Activated effector memory CD4-positive, alpha-beta T cell treated with Interleukin-2 at 50 U/mL for 16 hours (primary cell): ENCODE data around the gene BAG1.

Experiments
- DNase-seq: peaks from one replicate; pipeline ENCODE4 v3.0.0-alpha.2; 2020

BAG1 gene

DNA sequence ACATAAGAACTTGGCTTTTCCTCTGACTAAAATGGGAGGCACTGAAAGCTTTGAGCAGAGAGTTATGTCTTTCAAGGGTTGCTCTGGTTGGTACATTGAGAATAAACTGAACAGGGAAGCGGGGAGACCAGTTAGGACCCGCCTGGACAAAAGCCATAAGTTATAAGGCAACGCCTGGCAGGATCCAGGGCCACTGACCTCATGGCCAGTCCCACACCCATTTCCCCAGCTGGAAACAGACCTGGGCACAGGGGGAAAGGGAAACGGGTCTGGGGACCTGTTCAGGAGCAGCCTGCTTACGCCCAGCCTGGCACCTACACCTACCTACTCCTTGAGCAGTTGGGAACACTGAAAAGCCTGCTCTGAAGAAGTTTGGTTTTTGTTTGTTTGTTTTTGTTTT is 23.2 kb downstream of the BAG1 start:
- DNase-seq: no peak

DNA sequence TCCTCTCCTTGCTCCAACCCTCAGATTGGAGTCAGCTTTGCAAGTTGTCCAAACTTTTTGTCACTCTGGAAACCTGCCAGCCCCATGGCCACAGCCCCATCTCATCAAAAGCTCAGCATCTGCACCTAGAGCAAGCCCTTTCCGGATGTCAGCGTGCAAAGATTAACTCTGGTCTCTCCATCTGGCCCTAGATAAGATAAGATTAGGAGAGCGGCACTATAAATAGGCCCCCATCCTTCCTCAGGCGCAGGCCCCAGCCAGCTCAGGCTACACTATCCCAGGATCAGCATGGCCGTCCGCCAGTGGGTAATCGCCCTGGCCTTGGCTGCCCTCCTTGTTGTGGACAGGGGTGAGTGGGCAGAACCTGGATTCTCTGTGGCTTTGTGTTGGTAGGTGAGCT is 24.6 kb downstream of the BAG1 start, which contains the start of gene SPINK4:
SPINK4 (plus strand) TSS at position 247 of the 400 bp plus-strand sequence; CDS start at position 289, 42 bp downstream.
- no peak for DNase-seq

DNA sequence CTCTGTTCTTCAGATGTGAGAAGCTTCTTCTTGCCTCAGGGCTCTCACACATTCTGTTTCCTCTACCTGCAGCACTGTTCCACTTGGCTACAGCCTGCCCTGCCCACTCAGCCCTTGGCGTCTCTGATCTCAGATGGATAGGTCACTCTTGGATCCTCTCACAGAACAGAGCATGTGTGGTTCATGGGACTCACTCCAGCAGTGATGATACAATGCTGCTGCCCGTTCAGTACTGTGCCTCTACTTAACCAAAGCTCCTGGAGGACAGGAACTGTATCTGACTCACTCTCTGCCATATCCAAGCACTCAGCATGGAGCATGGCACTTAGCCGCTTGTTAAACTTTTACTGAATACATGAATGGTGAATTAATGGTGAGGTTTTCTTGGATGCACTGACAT is 27.9 kb downstream of the BAG1 start:
- no peak for DNase-seq

DNA sequence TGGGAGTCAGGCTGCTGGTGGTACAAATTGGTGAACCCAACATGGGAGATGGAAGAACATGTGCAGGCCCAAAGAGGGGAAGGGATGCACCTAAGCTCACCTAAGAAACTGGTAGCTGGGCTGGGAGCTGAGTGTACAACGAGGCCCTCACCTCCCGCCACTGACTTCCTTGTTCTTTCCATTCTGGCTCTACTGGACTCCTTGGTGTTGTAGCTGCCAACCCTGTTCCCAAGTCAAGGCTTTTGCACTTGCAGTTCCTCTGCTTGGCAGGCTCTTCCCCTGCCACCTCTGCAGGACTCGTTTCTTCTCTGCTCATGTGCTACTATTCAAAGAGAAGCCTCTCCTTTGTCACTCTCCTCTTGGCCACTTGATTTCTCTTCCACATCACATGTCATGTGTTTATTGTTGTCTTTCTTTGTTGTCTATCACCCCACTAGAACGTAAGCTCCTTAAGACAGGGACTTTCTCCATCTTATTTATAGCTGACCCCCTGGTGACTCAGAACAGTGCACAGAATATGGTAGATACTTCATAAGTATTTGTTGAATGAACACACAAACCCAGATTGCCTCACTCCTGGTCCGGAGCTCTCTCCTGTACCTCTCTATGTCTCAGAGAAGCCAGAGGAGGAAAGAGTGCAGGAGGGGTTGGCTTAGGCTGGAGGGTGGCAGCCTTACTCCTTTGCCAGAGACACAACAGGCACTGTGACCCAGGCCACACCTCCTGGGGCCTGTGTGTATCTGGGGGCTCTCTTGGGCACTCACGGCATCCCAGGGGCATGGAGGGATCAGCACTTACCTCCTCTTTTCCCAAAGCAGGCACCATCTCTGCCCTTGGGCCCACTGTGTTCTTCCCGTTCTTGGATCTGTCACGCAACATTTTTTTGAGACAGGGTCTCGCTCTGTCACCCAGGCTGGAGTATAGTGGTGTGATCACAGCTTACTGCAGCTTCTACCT is 29.7 kb downstream of the BAG1 start:
- no peak for DNase-seq

DNA sequence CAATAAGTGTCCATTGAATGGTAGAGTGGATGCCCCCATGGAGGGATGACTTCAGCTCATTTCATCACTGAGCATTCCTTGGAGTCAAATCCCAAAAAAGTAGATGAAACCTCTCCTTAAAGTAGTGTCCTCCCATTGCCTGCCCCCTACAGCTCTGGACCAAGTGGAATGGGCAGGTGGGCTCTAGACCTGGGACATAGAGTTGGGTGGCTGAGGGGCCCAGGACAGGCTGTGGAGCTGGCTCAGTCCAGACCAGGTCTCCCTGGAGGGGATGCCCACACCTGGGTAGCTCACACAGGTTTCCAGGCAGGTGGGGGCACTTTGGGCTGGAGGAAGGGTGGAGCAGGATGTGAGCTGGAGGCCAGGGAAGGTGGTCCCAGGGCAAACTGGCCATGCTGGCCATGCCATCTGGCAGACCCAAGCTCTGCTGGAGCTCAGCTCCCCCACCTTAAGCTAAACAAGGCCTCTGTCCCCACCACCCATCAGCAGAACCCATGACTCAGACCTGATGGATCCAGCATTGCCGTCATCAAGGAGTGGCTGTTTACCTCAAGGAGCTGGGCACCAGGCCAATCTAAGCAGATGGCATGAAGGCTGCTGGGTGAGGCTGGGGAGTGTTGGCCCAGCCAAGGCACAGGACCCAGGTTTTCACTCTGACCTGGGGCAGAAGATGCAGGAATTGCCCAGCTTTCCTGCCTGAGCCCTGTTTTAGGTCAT is 30.7 kb downstream of the BAG1 start:
- no peak for DNase-seq

DNA sequence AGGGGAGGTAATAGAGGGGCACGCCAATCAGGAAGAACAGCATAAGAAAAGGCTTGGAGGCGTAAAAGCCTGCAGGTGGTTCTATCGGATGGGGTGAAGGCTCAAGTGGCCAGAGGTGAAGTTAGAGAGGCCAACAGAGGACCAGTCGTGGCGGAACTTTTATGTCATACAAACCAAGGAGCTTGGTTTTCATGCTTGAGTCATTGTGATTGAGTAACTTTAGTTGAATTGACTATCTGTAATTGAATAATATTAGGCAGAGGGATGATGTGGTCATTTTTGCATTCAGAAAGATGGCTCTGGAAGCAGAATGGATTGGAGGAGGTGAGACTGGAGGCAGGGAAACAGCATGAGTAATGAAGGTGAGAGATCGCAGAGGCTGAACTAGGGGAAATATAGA is 31.7 kb downstream of the BAG1 start:
- DNase-seq: no peak

DNA sequence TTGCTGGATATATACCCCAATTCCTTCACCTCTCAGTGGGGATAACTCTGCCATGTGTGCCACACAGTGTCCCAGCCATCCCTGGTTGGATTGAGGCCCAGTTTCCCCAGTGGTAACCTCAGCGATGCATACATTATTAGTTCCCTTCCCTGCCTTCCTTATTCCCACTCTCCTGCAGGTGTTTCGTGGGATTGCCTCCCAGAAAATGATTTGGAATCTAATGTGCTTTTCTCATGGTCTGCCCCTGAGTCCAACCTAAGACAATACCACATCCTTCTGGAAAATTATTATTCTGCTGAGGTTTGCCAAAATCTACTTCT is 32.9 kb downstream of the BAG1 start:
- DNase-seq: no peak

DNA sequence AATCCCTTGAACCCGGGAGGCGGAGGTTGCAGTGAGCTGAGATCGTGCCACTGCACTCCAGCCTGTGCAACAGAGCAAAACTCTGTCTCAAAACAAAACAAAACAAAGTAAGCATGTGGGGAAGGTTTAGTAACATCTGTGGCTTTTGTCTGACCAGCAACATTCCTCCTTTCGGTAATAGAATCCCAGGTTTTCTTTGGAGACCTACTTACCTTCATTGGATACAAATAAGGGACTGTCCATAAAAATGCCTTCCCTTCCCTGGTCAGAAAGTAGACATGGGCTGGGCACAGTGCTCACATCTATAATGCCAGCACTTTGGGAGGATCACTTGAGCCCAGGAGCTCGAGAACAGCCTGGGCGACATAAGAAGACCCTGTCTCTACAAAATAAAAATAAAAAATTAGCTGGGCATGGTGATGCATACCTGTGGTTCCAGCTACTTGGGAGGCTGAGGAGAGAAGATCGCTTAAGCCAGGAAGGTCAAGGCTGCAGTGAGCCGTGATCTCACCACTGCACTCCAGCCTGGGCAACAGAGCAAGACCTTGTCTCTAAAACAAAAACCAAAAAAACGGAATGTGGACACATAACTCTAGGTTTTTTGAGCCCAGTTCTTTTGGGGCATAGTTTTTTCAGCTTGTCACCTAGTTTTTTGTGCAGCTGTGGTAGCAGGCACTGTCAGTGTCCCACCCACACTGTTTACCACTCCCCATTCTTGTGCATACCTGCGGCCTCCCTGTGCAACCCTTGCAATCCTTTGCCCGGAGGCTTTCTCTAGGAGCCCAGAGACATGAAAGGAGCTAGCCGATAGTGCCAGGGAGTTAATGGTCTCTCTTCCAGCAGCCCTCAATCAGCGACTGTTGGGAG is 33.5 kb downstream of the BAG1 start:
- no peak for DNase-seq

DNA sequence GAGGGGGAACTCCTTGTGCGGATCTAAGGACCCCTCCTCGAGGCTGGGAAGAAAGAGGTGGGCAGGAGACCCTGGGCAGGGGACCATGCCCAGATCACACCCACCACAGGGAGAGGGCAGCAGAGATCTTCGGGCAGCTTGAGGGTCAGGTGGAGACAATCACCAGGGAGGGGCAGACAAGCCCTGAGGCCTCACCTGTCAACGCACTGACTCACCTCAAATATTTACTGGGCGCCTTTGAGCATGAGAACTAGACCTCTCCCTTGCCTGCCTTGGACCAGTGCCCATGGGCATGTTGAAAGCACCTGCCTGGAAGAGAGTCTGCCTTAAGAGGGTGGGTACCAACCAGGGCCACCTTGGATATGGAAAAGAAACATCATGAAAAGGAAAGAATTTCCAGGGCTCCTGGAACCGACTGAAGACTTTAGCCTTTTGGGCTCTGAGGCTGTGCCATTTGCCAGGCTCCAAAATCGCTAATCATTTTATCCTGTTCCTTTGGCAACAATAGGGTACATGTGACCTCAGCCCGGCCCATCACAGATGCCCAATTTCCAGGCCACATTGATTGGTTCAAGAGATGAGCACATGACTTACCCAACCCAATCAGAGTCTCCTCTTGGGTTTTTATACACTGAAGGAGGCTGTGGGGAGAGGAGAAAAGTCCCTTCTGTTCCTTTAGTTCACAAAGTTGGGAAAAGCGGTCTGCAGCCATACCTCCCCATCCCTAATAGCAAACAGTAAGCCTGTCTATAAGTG is 35.0 kb downstream of the BAG1 start:
- DNase-seq: no peak

DNA sequence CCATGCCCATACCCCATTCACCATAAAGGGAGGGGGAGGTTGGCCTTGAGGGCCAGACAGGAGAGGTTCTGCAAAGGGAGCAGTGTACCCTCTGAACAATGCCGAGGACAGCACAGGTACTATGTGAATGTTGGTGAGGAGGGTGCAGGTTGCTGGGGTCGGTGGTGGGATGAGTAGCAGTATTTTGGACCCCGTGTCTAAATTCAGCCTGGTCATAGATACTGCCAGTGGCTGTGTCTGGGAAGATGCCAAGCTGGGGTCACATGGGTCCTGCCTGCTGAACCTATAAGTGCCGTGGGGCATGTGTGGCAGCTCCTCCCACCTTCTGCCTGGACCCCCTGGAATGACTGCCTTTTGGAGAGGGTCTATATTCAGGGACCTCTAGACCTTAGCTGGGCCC is 35.9 kb downstream of the BAG1 start:
- DNase-seq: no peak

DNA sequence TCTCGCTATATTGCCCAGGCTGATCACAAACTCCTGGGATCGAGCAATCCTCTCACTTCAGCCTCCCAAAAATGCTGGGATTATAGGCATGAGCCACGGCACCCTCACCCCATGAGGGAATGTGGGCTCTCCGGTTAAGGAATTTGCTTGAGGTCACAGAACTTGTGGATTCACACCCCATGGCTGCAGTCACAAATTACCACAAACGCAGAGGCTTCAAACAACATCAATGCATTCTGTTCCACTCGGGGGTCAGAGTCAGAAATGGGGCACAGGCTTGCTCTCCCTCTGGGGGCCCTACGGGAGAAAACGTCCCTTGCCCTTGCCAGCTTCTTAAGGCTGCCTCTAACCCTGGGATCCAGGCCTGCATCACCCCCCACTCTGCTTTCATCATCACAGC is 36.8 kb downstream of the BAG1 start:
- DNase-seq: no peak

DNA sequence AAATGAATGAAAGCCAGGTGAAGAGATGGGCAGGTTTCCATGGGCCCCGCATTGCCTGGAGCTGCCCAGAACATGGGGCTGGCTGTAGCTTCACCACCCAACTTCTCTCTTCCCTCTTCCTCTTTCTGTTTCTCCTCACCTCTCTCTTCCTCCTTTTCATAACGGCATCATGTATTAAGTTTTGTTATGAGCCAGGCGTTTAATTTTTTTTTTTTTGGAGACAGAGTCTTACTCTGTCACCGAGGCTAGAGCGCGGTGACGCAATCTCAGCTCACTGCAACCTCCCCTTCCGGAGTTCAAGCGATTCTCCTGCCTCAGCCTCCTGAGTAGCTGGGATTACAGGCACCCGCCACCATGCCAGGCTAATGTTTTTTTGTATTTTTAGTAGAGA is 37.5 kb downstream of the BAG1 start:
- DNase-seq: no peak

DNA sequence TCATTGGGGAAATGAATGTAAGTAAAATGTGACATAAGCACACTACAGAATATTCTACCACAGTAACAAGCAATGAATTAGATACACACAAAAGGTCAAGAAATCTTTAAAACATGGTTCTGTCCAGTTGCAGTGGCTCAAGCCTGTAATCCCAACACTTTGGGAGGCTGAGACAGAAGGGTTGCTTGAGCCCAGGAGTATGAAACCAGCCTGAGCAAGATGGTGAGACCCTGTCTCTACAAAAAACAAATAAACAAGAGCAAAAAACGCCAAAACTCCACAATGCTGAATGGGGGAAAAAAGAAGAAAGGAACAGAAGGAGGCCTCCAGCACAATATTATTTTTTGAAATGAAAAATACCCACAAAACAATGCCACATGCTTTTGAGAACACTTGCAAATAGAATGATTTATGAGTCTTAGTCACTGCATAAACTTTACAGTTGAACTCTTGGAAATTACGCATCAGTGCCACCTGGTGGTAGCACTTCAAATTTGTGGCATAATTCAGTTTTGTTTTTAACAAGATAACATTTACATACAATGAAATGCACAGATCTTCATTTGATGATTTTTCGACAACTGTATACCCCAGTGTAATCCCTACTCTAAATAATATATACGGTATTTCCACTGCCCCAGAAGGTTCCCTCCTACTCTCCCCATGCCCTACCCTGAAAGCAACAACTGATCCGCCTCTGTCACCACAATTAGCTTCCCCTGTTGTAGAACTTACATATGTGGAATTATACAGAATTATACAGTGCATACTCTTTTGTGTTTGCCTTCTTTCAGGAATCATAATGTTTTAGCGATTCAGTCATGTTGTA is 39.0 kb downstream of the BAG1 start:
- peak; percentile 35 for DNase-seq

DNA sequence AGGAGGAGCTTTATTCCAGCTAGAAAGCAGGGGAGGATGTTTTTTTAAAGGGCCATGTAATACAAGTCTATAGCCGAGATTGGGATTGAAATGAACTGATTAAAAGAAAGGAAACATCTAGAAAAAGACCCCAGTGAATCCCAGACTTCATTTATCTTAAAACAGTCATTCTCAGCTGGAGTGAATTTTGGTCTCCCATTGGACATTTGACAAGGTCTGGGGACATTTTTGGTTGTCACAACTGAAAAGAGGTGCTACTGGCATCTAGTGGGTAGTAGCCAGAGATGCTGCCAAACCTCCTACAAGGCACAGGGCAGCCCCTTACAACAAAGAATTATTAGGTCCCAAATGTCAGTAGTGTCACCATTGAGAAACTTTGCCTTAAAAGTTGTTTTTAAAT is 40.8 kb downstream of the BAG1 start:
- DNase-seq: no peak

DNA sequence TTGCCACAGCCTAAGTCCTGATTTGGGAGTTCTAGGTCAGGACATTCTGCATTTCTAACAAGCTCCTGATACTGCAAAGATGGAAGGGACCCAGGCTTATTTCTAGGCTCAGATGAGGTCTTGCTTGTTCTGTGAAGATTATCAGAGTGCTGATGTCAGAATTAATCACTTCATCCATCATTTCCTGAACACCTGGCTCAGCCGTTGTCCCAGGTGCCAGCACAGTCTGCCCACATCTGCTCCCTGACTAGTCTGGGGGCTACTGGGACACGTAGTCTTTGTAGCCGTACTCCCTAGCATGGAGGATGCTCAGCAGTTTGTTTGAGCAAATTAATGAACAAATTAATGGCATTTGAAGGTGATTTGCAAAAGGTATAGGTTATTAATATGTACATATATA is 42.5 kb downstream of the BAG1 start:
- no peak for DNase-seq

DNA sequence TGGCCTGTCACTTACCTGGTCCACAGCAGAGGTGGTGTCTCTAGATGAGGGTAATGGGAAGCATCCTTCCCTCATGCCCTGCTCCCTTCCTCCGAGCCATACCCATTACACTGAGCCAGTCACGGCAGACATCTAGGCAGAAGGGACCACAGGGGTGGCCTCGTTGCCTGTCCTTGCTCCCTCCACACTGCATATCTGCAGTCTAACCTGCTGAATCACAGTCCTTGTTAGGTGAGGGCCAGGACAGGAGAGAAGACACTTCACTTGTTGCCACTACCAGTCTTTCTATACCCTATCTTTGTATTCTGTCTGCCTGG is 43.0 kb downstream of the BAG1 start:
- no peak for DNase-seq

DNA sequence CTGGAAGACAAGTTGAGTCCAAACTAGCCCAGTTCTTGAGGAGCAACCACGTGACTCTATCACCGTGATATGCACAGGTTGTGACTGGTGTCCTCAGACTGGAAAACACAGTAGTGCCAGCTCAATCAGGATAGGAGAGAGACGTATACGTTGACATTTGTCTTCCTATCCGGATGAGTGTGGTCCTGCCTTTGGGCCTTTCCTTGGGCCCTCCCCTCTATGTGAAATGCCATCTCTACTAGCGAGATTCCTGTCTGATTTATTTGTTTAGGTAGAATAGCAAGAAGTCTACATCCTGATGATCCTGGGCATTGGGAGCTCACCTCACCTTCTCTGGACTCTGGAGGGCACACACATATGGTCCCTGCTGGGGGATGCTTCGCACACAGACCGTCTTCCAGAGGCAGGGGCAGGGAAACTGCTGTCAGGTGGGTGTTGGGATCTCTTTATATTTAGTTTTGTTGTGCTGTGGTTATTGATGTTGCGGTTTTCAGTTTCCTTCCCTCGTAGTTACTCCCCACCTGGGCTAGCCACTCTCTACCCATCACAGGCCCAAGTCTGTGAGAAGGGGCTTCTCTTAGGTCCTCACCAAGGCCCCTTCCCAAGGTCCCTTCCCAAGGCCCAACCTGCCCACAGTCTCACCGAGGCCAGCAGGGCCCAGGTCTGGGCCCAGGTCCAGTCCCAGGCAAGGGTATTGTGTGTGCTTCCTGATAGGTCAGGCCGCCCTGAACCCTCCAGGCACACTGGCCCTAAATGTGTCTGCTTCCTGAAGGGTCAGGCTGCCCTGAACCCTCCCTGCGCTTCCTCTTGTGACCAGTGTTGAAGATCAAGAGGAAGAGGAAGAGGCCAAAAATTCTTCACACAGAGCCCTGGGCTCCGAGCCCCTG is 43.6 kb downstream of the BAG1 start:
- no peak for DNase-seq

DNA sequence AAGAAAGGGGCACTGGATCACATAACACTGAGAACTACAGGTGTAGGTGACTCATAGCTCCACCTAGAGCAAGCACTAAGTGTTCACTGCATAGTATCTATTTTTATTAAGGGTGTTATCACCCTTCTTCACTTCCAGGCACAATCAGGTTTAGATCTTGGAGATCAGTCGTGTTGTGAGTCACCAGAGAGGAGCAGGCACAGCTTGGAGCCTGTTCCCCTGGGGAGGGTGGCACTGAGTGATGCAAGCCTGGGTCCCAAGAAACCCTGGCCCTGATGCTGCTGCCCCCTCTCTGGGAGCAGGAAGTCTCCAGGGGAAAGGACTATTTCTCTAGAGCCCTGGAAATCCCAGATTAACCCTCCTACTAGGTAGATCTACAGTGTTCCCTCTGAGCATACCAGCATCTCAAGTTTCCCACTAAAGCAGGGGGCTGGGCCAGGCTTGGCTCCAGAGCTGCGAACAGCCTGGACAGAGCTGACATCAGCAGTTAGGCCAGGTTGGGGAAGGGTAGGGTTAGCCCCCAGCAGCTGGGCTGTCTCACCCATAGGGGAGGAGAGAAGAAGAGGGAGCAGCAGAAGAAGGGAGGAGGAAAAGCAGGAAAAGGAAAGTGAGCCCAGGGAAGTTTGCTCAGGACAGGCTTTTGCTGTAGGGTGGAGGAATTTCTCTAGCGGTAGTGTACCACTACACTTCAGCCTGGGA is 52.7 kb downstream of the BAG1 start:
- DNase-seq: no peak

DNA sequence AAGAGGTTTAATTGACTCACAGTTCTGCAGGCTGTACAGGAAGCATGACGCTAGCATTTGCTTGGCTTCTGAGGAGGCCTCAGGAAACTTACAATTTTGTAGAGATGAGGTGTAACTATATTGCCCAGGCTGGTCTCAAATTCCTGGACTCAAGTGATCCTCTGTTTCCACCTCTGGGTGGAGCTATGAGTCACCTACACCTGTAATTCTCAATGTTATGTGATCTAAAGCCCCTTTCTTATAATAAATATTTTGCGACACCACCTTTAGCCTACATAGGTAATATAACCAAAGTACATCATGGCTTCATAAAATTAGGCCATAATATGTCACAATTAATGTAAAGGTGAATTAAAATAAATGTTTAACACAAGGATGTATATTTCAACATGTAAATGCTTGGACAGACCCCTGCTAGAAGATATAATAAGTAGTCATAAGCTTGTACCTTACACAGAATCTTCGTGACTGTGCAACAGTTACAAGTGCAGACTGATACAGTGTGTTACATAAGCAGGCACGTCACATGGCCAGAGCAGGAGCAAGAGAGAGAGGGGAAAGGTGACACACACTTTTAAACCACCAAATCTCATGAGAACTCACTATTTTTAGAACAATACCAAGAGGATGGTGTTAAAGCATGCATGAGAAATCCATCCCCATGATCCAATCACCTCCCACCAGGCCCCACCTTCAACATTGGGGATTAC is 54.3 kb downstream of the BAG1 start:
- DNase-seq: no peak

DNA sequence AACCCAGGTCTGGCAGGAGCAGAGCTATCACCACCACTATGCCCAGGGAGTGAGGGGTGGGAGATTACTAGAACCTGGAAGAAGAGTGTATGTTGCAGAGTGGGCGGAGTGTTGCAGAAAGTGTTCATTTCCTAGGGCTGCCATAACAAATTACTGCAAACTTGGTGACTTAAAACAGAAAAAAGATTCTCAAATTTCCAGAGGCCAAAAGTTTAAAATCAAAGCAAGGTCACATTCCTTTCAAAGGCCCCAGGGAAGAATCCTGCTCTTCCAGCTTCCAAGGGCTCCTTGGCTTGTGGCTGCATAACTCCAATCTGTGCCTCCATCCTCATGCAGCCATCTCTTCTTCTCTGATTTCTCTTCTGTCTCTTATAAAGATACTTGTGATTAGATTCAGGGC is 55.1 kb downstream of the BAG1 start:
- no peak for DNase-seq
